GM12891 (cell line): Measurements from ENCODE around the gene HOOK1.

Experiments used
- PAX5 ChIP-seq: IDR thresholded peaks from 2 replicates; pipeline ENCODE4 v1.6.1; 2011; ENCODE audit warnings: low read length, moderate library complexity, mild to moderate bottlenecking; ENCODE audit not compliant: insufficient read depth, severe bottlenecking
- POLR2A ChIP-seq: IDR thresholded peaks from 2 replicates; pipeline ENCODE4 v1.6.1; 2011; ENCODE audit warnings: low read depth, low read length, control low read depth
- TAF1 ChIP-seq: IDR thresholded peaks from 2 replicates; pipeline ENCODE4 v1.6.1; 2011; ENCODE audit warnings: low read depth, low read length, control low read depth

DNA sequence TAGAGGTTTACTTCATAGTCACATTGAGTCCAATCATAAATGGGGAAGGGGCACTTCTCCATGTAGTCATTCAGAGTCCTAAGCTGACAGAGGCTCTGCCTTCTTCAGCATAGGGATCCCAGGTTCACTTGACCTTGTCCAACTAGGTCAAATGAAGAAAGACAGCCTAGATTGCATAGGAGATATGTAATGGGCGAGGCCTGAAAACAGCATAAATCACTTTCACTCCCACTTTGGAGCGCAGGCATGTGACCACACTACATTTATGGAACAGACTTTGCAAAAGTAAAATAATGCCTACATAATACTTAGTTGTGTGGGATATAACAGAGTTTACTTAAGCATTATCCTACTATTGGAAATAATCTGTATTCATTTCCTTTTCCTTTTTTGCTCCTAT lies 51.7 kb downstream of the HOOK1 start:
- TF ChIP-seq POLR2A (no peak), PAX5 (no peak), TAF1 (no peak)
